Measurements from ENCODE around the gene HIPK1. TPM values are rescaled to one million over a fixed set of nuclear protein-coding genes. Genes with fewer than 3 reads are reported as not detected.

HIPK1 gene
- total and polyA plus RNA-seq, 2 of the 13 experiments (the other 11 are each of a cell fraction or from before 2014, with no cell fraction given): 20.8 to 33.4 TPM

- H3K9ac ChIP-seq (ENCODE audit: insufficient read depth, low read depth, low read length): no peak overlapping the region
- intact Hi-C loops (cut with micrococcal nuclease; ENCODE audit: unreplicated experiment): no loop called here
- no peak overlapping the region for H2AFZ ChIP-seq (ENCODE audit: low read length)
- ChIA-PET POLR2A (no interaction called here), CTCF (ENCODE audit: low intra/inter-chr PET ratio, low total read pairs) (no interaction called here)
- in situ Hi-C loops (cut with HindIII; ENCODE audit: extremely low pct_ligation_motif_present, low pct_unique_long_range_greater_than_20kb): no loop called here
- peaks cover 39% of the 10 kb centered on the region for H3K4me1 ChIP-seq (ENCODE audit: insufficient read depth, low read length)
- no peak overlapping the region for H3K4me3 ChIP-seq (replicated peaks in 1 of 3; ENCODE audit: insufficient read depth in 1 of 3, low read depth in 2 of 3, low read length in 3 of 3)
- no TSS peak for BruUV-seq (replicated peaks)
- H3K4me2 ChIP-seq (ENCODE audit: low read depth, low read length): no peak overlapping the region
- H4K20me1 ChIP-seq (ENCODE audit: insufficient read depth, low read length): peaks cover 7% of the 10 kb centered on the region; the same call in 1 of the 2 replicates
- DNase-seq (ENCODE audit: low spot score) (no peak), FAIRE-seq (no peak), ATAC-seq (no peak)
- peaks cover 77% of the 10 kb centered on the region for H3K79me2 ChIP-seq (ENCODE audit: insufficient read depth, low read length)
- H3K27me3 ChIP-seq (ENCODE audit: control insufficient read depth in 1 of 2, insufficient read depth in 2 of 2, low read length in 2 of 2): no peaks in the 10 kb centered on the region
- peaks cover 9 to 24% of the 10 kb centered on the region in 2 experiments; a peak in 4 of 5 replicates for H3K36me3 ChIP-seq (replicated peaks in 1 of 2; ENCODE audit: control insufficient read depth in 1 of 2, insufficient read depth in 2 of 2, low read length in 2 of 2)
- H3K27ac ChIP-seq (ENCODE audit: extremely low read length, insufficient read depth, low read length): no peak overlapping the region
- 91% methylated on average over 7 of the region's 7 CpGs for WGBS (ENCODE audit: low lambda C conversion rate)
- no peaks in the 10 kb centered on the region for H3K9me3 ChIP-seq (ENCODE audit: low read length)
- TF ChIP-seq CBX1 (IDR thresholded peaks at IDR 0.05; ENCODE audit: low read depth) (no peak), ZNF737 (CRISPR knock-in tag; IDR thresholded peaks at IDR 0.05; ENCODE audit: borderline replicate concordance) (no peak), CEBPZ (IDR thresholded peaks at IDR 0.05; ENCODE audit: low read length) (no peak), ARID2 (CRISPR knock-in tag; IDR thresholded peaks at IDR 0.05; ENCODE audit: borderline replicate concordance) (no peak), SRY (CRISPR knock-in tag; IDR thresholded peaks at IDR 0.05) (no peak), NR2F6 (IDR thresholded peaks at IDR 0.05) (no peak), NR2F6 (CRISPR knock-in tag; IDR thresholded peaks at IDR 0.05) (no peak), ZBTB34 (CRISPR knock-in tag; IDR thresholded peaks at IDR 0.05) (no peak), MIXL1 (CRISPR knock-in tag; IDR thresholded peaks at IDR 0.05) (no peak), ZNF230 (CRISPR knock-in tag; IDR thresholded peaks at IDR 0.05) (no peak), HMGXB3 (CRISPR knock-in tag; IDR thresholded peaks at IDR 0.05; ENCODE audit: borderline replicate concordance) (no peak), ZNF343 (CRISPR knock-in tag; IDR thresholded peaks at IDR 0.05) (no peak), SOX6 (IDR thresholded peaks at IDR 0.05) (no peak), SOX6 (CRISPR knock-in tag; IDR thresholded peaks at IDR 0.05) (no peak), HIVEP1 (CRISPR knock-in tag; IDR thresholded peaks at IDR 0.05) (no peak), ELF1 (CRISPR knock-in tag; IDR thresholded peaks at IDR 0.05) (no peak), HNRNPUL1 (IDR thresholded peaks at IDR 0.05; ENCODE audit: low read depth, low read length) (no peak), EEA1 (CRISPR knock-in tag; IDR thresholded peaks at IDR 0.05; ENCODE audit: borderline replicate concordance) (no peak)
Measured at GRCh38 chr1:113941245-113941559, 12.1 kb downstream of the HIPK1 start.
